H1 (cell line): ENCODE results near the gene SLC37A1. TPM values are rescaled to one million over a fixed set of nuclear protein-coding genes. Genes with fewer than 3 reads are reported as not detected.

Experiments used
- CTCF ChIA-PET: fragments of 300-600 bp; sonication (Branson Sonifier 250); formaldehyde crosslinking; loops from one replicate; lab custom pipeline; 2021; ENCODE audit not compliant: partially characterized antibody; lab: Charles Lee
- POLR2A ChIA-PET: fragments of 300-600 bp; sonication (Branson Sonifier 250); formaldehyde crosslinking; loops from one replicate; lab custom pipeline; 2021; ENCODE audit warnings: inconsistent platforms; ENCODE audit not compliant: partially characterized antibody; lab: Charles Lee
- DNase-seq, 2 experiments: peaks; one replicate each; pipeline versions ENCODE4 v3.0.0 to v3.0.0-alpha.2; 2010 to 2022; ENCODE audit warnings: low spot score in 2 of 2, low read depth in 1 of 2, mixed read lengths in 1 of 2
- FAIRE-seq: peaks from 2 replicates; lab custom pipeline; 2011; peaks lifted over from hg19 to GRCh38; lab: Jason Lieb, UNC
- H2AFZ ChIP-seq: 2 replicates; pipeline ENCODE4 v1.8.1; 2012; ENCODE audit warnings: low read length, inconsistent platforms
- H2AK5ac ChIP-seq: 2 replicates; pipeline ENCODE4 v1.6.1; 2013; ENCODE audit warnings: low read depth, low read length
- H2BK120ac ChIP-seq: replicated peaks from 2 replicates; pipeline ENCODE3; 2013; ENCODE audit warnings: low read depth, low read length, inconsistent platforms
- H2BK12ac ChIP-seq: 2 replicates; pipeline ENCODE4 v1.6.1; 2013; ENCODE audit warnings: low read depth, low read length
- H2BK15ac ChIP-seq: 2 replicates; pipeline ENCODE4 v1.6.1; 2013; ENCODE audit warnings: low read length
- H2BK20ac ChIP-seq: 2 replicates; pipeline ENCODE4 v1.6.1; 2013; ENCODE audit warnings: low read length
- H2BK5ac ChIP-seq: 2 replicates; pipeline ENCODE4 v1.6.1; 2013; ENCODE audit warnings: low read depth, low read length
- H3K14ac ChIP-seq: 2 replicates; pipeline ENCODE4 v1.6.1; 2013; ENCODE audit warnings: inconsistent platforms; ENCODE audit not compliant: insufficient read length
- H3K18ac ChIP-seq: 2 replicates; pipeline ENCODE4 v1.6.1; 2013; ENCODE audit warnings: low read length; ENCODE audit errors: extremely low read depth
- H3K23ac ChIP-seq: 2 replicates; pipeline ENCODE4 v1.6.1; 2013; ENCODE audit warnings: inconsistent platforms; ENCODE audit not compliant: insufficient read length
- H3K23me2 ChIP-seq: 2 replicates; pipeline ENCODE4 v1.6.1; 2013; ENCODE audit warnings: low read depth, low read length
- H3K27ac ChIP-seq: 2 replicates; pipeline ENCODE4 v1.6.1; 2011; ENCODE audit warnings: low read depth, low read length, inconsistent platforms
- H3K27me3 ChIP-seq, 4 experiments: replicated peaks in 1 of 4; 1 replicate in 1 of 4; 2 replicates in 3 of 4; pipeline versions ENCODE4 v1.6.1 to v1.8.1; 2011 to 2013; ENCODE audit warnings: low read length in 3 of 4, mild to moderate bottlenecking in 3 of 4, inconsistent platforms in 2 of 4, mixed read lengths in 2 of 4, moderate library complexity in 1 of 4; ENCODE audit not compliant: control insufficient read depth in 3 of 4, insufficient read depth in 3 of 4; ENCODE audit errors: extremely low read depth in 1 of 4
- H3K36me3 ChIP-seq, 4 experiments: 2 replicates each; pipeline versions ENCODE4 v1.6.1 to v1.8.1; 2011 to 2013; ENCODE audit warnings: mild to moderate bottlenecking in 4 of 4, low read length in 3 of 4, moderate library complexity in 2 of 4, control low read depth in 1 of 4, inconsistent platforms in 1 of 4; ENCODE audit not compliant: insufficient read depth in 4 of 4, control insufficient read depth in 2 of 4
- H3K4ac ChIP-seq: replicated peaks from 2 replicates; pipeline ENCODE3; 2013; ENCODE audit warnings: low read length, low read depth, mixed read lengths, inconsistent platforms; ENCODE audit not compliant: insufficient read length
- H3K4me1 ChIP-seq, 4 experiments: replicated peaks in 1 of 4; 1 replicate in 1 of 4; 2 replicates in 3 of 4; pipeline versions ENCODE4 v1.6.1 to v1.8.1; 2011 to 2013; ENCODE audit warnings: low read length in 3 of 4, inconsistent platforms in 2 of 4, mixed read lengths in 1 of 4; ENCODE audit not compliant: insufficient read depth in 4 of 4, control insufficient read depth in 3 of 4
- H3K4me2 ChIP-seq, 2 experiments: 2 replicates each; pipeline versions ENCODE4 v1.6.1 to v1.8.1; 2011 to 2013; ENCODE audit warnings: low read depth in 2 of 2, low read length in 2 of 2, control low read depth in 1 of 2, inconsistent platforms in 1 of 2, mild to moderate bottlenecking in 1 of 2; ENCODE audit not compliant: insufficient read depth in 1 of 2
- H3K4me3 ChIP-seq, 4 experiments: fragments of 200-600, 300-600 bp in 1 of 4; sonication (generic), shearing (Covaris generic), sonication (Bioruptor Twin) in 1 of 4; 2 replicates each; pipeline versions ENCODE4 v1.5.1 to v1.8.1; 2011 to 2016; ENCODE audit warnings: low read length in 4 of 4, low read depth in 3 of 4, control low read depth in 2 of 4, inconsistent platforms in 2 of 4, mild to moderate bottlenecking in 2 of 4, mixed read lengths in 1 of 4, moderate library complexity in 1 of 4; ENCODE audit not compliant: insufficient read depth in 2 of 4; ENCODE audit errors: extremely low read depth in 1 of 4
- H3K56ac ChIP-seq: replicated peaks from 2 replicates; pipeline ENCODE3; 2013; ENCODE audit warnings: low read depth, mild to moderate bottlenecking, mixed read lengths, low read length, inconsistent platforms; ENCODE audit not compliant: insufficient read length
- H3K79me1 ChIP-seq: 2 replicates; pipeline ENCODE4 v1.6.1; 2013; ENCODE audit warnings: low read depth, low read length, control low read depth
- H3K79me2 ChIP-seq, 2 experiments: 2 replicates each; pipeline versions ENCODE4 v1.6.1 to v1.8.1; 2012 to 2013; ENCODE audit warnings: low read length in 2 of 2, mild to moderate bottlenecking in 2 of 2, inconsistent platforms in 1 of 2; ENCODE audit not compliant: insufficient read depth in 2 of 2, control insufficient read depth in 1 of 2
- H3K9ac ChIP-seq, 4 experiments: replicated peaks in 1 of 4; 1 replicate in 1 of 4; 2 replicates in 3 of 4; pipeline versions ENCODE4 v1.6.1 to v1.8.1; 2011 to 2013; ENCODE audit warnings: low read depth in 3 of 4, low read length in 3 of 4, control low read depth in 2 of 4, mild to moderate bottlenecking in 2 of 4, moderate library complexity in 2 of 4, inconsistent platforms in 1 of 4; ENCODE audit errors: extremely low read depth in 1 of 4
- H3K9me3 ChIP-seq, 2 experiments: 2 replicates each; pipeline versions ENCODE4 v1.6.1 to v1.8.1; 2012 to 2013; ENCODE audit warnings: mild to moderate bottlenecking in 2 of 2, moderate library complexity in 2 of 2, control low read depth in 1 of 2, inconsistent platforms in 1 of 2, low read depth in 1 of 2, low read length in 1 of 2, mixed read lengths in 1 of 2; ENCODE audit not compliant: insufficient read depth in 2 of 2
- H4K20me1 ChIP-seq, 2 experiments: replicated peaks in 1 of 2; 2 replicates each; pipeline versions ENCODE3 to v1.8.1; 2011 to 2013; ENCODE audit warnings: inconsistent platforms in 2 of 2, low read length in 2 of 2, mild to moderate bottlenecking in 1 of 2; ENCODE audit not compliant: insufficient read depth in 2 of 2, control insufficient read depth in 1 of 2
- H4K5ac ChIP-seq: 2 replicates; pipeline ENCODE4 v1.6.1; 2013; ENCODE audit warnings: low read length, low read depth, mixed read lengths, inconsistent platforms; ENCODE audit not compliant: insufficient read length
- H4K8ac ChIP-seq: 2 replicates; pipeline ENCODE4 v1.8.0; 2013; ENCODE audit warnings: mild to moderate bottlenecking, moderate library complexity, low read length, inconsistent platforms; ENCODE audit not compliant: insufficient read depth; ENCODE audit errors: extremely low read depth
- H4K91ac ChIP-seq: replicated peaks from 2 replicates; pipeline ENCODE3; 2013; ENCODE audit warnings: low read length, mixed read lengths, inconsistent platforms; ENCODE audit not compliant: insufficient read length
- ASH2L ChIP-seq: fragments of 200-600, 300-600 bp; sonication (generic); IDR thresholded peaks from one replicate; pipeline ENCODE4 v1.7.1; 2017; ENCODE audit warnings: low read length
- CHD1 ChIP-seq: IDR thresholded peaks from 2 replicates; pipeline ENCODE4 v1.6.1; 2012; ENCODE audit warnings: low read depth, low read length, improper control_type of control experiment
- CTBP2 ChIP-seq: IDR thresholded peaks from 2 replicates; pipeline ENCODE4 v1.7.0; 2011; ENCODE audit warnings: borderline replicate concordance, mild to moderate bottlenecking, moderate library complexity, mixed read lengths, low read length; ENCODE audit not compliant: insufficient read depth, insufficient read length
- EP300 ChIP-seq, 2 experiments: IDR thresholded peaks; 1 replicate in 1 of 2; 2 replicates in 1 of 2; pipeline ENCODE4 v1.6.1; 2011 to 2012; ENCODE audit warnings: low read depth in 2 of 2, low read length in 2 of 2, mild to moderate bottlenecking in 2 of 2, borderline replicate concordance in 1 of 2, inconsistent platforms in 1 of 2, moderate library complexity in 1 of 2
- FOSL1 ChIP-seq: IDR thresholded peaks from 2 replicates; pipeline ENCODE4 v1.6.1; 2011; ENCODE audit warnings: mild to moderate bottlenecking, low read depth, low read length, moderate library complexity; ENCODE audit not compliant: insufficient read depth
- HDAC6 ChIP-seq: IDR thresholded peaks from one replicate; pipeline ENCODE4 v1.7.1; 2012; ENCODE audit warnings: low read depth, mild to moderate bottlenecking, inconsistent platforms, low read length, moderate library complexity
- KDM1A ChIP-seq: fragments of 200-600, 300-600 bp; sonication (generic); IDR thresholded peaks from 2 replicates; pipeline ENCODE4 v1.7.1; 2016; ENCODE audit warnings: mild to moderate bottlenecking, low read length, borderline replicate concordance
- KDM5A ChIP-seq: fragments of 200-600 bp; IDR thresholded peaks from 2 replicates; pipeline ENCODE4 v1.7.1; 2012; ENCODE audit warnings: mild to moderate bottlenecking, low read length, inconsistent platforms, mixed read lengths
- POLR2AphosphoS5 ChIP-seq: IDR thresholded peaks from 2 replicates; pipeline ENCODE4 v1.6.1; 2011; ENCODE audit warnings: low read depth, low read length
- POU5F1 ChIP-seq: IDR thresholded peaks from 2 replicates; pipeline ENCODE4 v1.6.1; 2011; ENCODE audit warnings: low read depth, mild to moderate bottlenecking, low read length, moderate library complexity
- SIN3A ChIP-seq, 2 experiments: IDR thresholded peaks in 1 of 2; conservative IDR thresholded peaks in 1 of 2; 2 replicates each; pipeline ENCODE4 v1.6.1; 2011 to 2012; ENCODE audit warnings: low read length in 2 of 2, improper control_type of control experiment in 1 of 2, low read depth in 1 of 2, mild to moderate bottlenecking in 1 of 2
- SIRT6 ChIP-seq: IDR thresholded peaks from one replicate; pipeline ENCODE4 v1.7.1; 2012; ENCODE audit warnings: low read length, inconsistent platforms
- SP1 ChIP-seq: IDR thresholded peaks from 2 replicates; pipeline ENCODE4 v1.6.1; 2011; ENCODE audit warnings: low read depth, low read length
- TAF1 ChIP-seq: IDR thresholded peaks from 2 replicates; pipeline ENCODE4 v1.6.1; 2011; ENCODE audit warnings: mild to moderate bottlenecking, low read depth, low read length
- TAF7 ChIP-seq: optimal IDR thresholded peaks from 2 replicates; pipeline ENCODE3; 2011; ENCODE audit warnings: low read depth, mild to moderate bottlenecking, inconsistent platforms, low read length, moderate library complexity, borderline replicate concordance
- WGBS, 2 experiments: shearing (Covaris generic) in 1 of 2; methylation state at CpG; one replicate each; pipeline versions ENCODE4 v1.1.6 to v1.1.7; 2013 to 2015; ENCODE audit warnings: low lambda C conversion rate in 2 of 2, mixed read lengths in 2 of 2, inconsistent platforms in 1 of 2, low coverage in 1 of 2, missing lambda C conversion rate in 1 of 2; ENCODE audit not compliant: insufficient replicate concordance in 2 of 2, insufficient coverage in 1 of 2, insufficient read length in 1 of 2; ENCODE audit errors: extremely low coverage in 1 of 2, missing lambda C conversion rate in 1 of 2; 5-methylcytosine and 5-hydroxymethylcytosine counted together
- polyA plus RNA-seq, 7 experiments: library from polyadenylated mRNA; depleted of rRNA in 3 of 7; stranded (reverse) in 5 of 7; unstranded in 2 of 7; fragments of >200 nt in 5 of 7; fragments of 200-250 nt in 2 of 7; gene quantifications; 1 replicate in 5 of 7; 2 replicates in 1 of 7; 4 replicates in 1 of 7; pipeline versions ENCODE4 v1.2.1 to v1.2.3, GENCODE V29; 2011 to 2013; ENCODE audit warnings: missing spikeins in 2 of 7, mixed read lengths in 2 of 7
- total RNA-seq: library from RNA; stranded (reverse); fragmentation: NEBNext Ultra II Directional; extraction: Animal tissue kit (Norgen Biotek cat#: 25700); gene quantifications from 2 replicates; pipeline ENCODE4 v1.2.1, GENCODE V29; 2021

Gene SLC37A1
- total and polyA plus RNA-seq, 2 of the 8 experiments (the other 6 are each of a cell fraction or from before 2014, with no cell fraction given) = 15.6 to 30.9 TPM

GRCh38 chr21:42616446-42616845 lies 102.8 kb downstream of the SLC37A1 start:
- CTCF ChIA-PET = interaction anchor here (1.5 to 1.9 kb wide), 2 partner anchors 32 to 38 kb away, joined by 3 to 5 read pairs; no protein-coding TSS in a partner anchor
- no peak overlapping the region for H2BK20ac ChIP-seq
- H2AK5ac ChIP-seq = peak overlapping the region; percentile 96; the same call in 1 of the 2 replicates
- no peak overlapping the region for H2BK5ac ChIP-seq
- 84% methylated on average over 18 of the region's 18 CpGs; no CpG with 5 or more reads in 1 of the 2 experiments for WGBS, 2 experiments
- no peak overlapping the region for H2BK15ac ChIP-seq
- H3K14ac ChIP-seq = no peak overlapping the region
- no peak overlapping the region for H3K56ac ChIP-seq
- peaks cover 11% of the 10 kb centered on the region; the same call in 1 of the 2 replicates for H3K23me2 ChIP-seq
- H3K4me1 ChIP-seq = peaks cover 0 to 5% (median 2%) of the 10 kb centered on the region in 4 experiments; a peak in 4 of 7 replicates
- no peak overlapping the region for H4K91ac ChIP-seq
- no peak overlapping the region for H3K9ac ChIP-seq
- no peak overlapping the region for H3K18ac ChIP-seq
- no peak overlapping the region for H3K23ac ChIP-seq
- FAIRE-seq = no peak
- H3K79me2 ChIP-seq = no peaks in the 10 kb centered on the region
- no peak overlapping the region for H3K4me2 ChIP-seq
- H2AFZ ChIP-seq = no peak overlapping the region
- H4K20me1 ChIP-seq = peaks cover 0 to 7% of the 10 kb centered on the region in 2 experiments
- H3K27ac ChIP-seq = no peak overlapping the region
- H3K36me3 ChIP-seq = no peaks in the 10 kb centered on the region; a peak in 1 of 8 replicates
- no peaks in the 10 kb centered on the region for H3K79me1 ChIP-seq
- H4K8ac ChIP-seq = no peak overlapping the region; the same call in 1 of the 2 replicates
- no peak overlapping the region for H4K5ac ChIP-seq
- POLR2A ChIA-PET = no interaction called here
- peaks cover 0 to 2% (median 0%) of the 10 kb centered on the region in 4 experiments; a peak in 3 of 7 replicates for H3K27me3 ChIP-seq
- no peak overlapping the region for H3K4ac ChIP-seq
- no peak for DNase-seq
- H3K9me3 ChIP-seq = no peaks in the 10 kb centered on the region
- no peak overlapping the region for H3K4me3 ChIP-seq
- H2BK12ac ChIP-seq = no peak overlapping the region
- H2BK120ac ChIP-seq = no peak overlapping the region
- TF ChIP-seq CHD1 = no peak
- no peak for TF ChIP-seq EP300 (IDR thresholded peaks at IDR 0.05; ENCODE audit: borderline replicate concordance in 1 of 2, low read depth in 2 of 2, low read length in 2 of 2)
- TF ChIP-seq TAF7 = no peak
- TF ChIP-seq POLR2AphosphoS5 = no peak
- TF ChIP-seq KDM5A = no peak
- TF ChIP-seq FOSL1 = no peak
- TF ChIP-seq CTBP2 = no peak
- no peak for TF ChIP-seq POU5F1
- TF ChIP-seq SIN3A (conservative IDR thresholded peaks at IDR 0.05 in 1 of 2, IDR thresholded peaks at IDR 0.05 in 1 of 2; ENCODE audit: low read depth in 1 of 2, low read length in 2 of 2) = no peak
- no peak for TF ChIP-seq ASH2L
- TF ChIP-seq HDAC6 = no peak
- no peak for TF ChIP-seq SP1
- no peak for TF ChIP-seq TAF1
- no peak for TF ChIP-seq KDM1A
- no peak for TF ChIP-seq SIRT6
